ENCODE measurements around the gene RCAN2. TPM values are rescaled to one million over a fixed set of nuclear protein-coding genes. Genes with fewer than 3 reads are reported as not detected.
A peak's percentile ranks its signal among the peaks of the same experiment; 100 is the strongest.

The RCAN2 gene
- 0.03 and 0.13 TPM in 2 replicates for total RNA-seq (2014; rRNA removed; shearing (Covaris generic))
- polyA plus RNA-seq (2015; cell fraction: cytosol; rRNA removed) = 0.44 and 0.53 TPM in 2 replicates
- 0.25 and 0.57 TPM in 2 replicates for polyA plus RNA-seq (2015; cell fraction: nucleus; rRNA removed)

DNA sequence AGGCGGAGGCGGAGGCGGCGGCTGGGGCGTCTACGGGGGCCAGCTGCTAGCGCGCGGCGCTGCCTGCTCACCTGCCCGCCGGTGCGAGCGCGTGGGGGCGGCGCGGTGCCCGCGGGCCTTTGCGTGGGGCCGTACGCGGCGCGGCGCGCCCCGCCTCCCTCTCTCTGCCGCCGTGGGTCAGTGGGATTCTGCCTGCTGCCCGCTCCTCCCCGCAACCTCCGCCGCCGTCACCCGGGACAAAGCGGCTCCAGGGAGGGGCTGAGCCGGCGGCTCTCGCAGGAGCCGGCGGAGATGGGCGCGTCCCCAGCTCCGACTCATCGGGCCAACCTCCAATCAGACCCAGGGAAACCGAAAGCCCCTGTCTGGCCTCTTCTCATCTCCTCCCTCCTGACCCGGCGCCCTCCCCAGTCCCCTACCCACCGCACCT is at the start of gene RCAN2:
TSS of gene RCAN2 (minus strand) at position 249 of the 427 bp plus-strand sequence.
- DNase-seq (ENCODE audit: low read depth) = peak; percentile 64

DNA sequence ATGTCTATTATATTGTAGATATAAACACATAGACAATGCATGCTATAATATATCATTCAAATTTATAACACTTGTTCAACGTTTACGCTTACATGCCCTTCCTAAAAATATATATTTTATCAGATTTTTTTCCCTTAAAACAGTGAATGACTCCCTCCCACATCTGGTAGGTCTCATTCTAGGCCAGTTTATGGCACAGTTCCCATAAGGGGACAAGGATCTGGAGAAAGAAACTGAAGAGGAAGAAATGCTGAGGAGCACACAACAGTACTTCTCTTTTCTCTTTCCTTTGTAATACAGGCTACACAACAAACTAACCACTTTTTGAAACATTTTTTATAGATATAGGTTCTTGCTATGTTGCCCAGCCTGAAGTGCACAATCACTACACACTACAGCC is 48.6 kb upstream of the RCAN2 start:
- no peak for DNase-seq (ENCODE audit: low read depth)

DNA sequence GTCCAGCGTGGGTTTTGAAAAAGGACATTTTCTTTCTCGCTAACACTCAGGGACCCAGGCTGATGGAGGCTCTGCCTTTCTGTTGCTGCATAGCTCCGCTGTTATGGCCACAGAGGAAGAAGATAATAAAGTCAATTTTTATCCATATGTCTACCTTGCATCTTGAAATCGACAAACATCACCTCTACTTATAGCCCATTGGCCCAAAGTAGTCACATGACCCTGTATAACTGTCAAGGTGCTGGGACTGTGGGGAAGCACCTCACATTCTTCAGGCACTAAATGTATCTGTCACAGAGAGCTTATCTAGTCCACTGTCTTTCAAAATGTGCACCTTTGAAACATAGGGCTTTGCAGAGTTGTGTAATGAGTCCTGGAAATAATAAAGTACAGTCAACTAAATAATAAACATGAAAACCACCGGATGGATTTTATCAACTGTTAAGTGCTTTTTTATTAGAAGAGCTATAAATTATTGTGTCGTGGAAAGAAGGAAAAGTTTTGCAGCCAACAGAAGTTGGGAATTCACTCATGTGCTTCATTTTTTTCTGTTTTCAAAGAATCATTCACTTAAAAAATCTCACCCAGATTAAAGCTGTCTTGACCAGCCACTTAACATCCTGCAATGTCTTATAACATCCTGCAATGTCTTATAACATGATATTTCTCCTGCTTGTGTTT is 47.7 kb upstream of the RCAN2 start:
- no peak for DNase-seq (ENCODE audit: low read depth)

DNA sequence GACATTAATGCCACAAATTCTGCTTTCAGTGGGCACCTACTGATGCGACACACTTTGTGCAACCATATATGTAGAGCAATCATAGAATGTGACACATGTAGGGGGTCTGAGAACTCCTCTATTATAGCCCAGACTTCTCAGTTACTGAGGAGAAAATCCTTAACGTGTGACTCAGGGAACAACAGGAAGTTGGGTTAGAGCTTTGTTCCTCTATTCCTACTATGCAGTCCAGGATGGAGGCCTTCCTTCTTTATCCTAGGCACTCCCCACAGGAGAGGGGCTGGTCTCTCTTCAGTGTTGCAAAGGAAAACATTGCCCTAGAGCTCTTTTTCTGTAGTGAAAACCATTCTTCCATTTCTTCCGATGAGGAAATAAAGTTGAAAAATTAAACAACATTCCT is 39.6 kb upstream of the RCAN2 start:
- peak; percentile 33 for DNase-seq (ENCODE audit: low read depth)

DNA sequence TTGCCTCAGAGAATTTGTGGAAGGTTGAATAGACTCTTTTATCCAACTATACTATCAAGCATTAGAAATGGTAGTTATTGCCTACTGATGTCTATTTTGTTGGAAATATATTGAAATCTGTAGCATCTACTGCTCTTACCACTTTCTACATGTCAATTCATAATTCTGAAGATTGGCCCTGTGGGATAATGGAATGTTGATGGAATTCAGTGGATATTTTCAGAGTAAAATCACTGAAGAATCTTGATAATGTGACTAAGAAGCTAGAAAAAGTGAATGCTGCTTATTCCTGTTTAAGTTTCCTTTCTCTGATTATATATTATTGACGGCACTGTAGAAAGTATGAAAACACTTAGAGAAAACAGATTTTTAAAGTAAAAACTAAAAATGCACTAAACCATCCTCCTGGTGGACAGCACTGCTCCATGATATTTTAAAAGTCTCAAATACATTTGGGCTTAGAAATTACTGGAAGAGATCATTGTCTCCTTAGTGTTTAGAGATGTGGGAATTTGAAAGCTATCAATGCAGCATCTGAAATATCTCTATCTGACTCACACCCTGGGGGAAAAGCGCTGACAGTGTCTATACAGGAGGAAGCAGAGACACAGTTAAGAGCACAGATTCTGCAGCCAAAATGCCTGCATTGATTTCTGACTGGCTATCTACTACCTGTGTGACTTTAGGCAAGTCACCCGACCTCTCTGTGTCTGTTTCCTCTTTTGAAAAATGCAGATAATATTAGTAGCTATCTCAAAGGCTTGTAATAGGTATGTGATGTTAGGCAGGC is 37.9 kb upstream of the RCAN2 start:
- no peak for DNase-seq (ENCODE audit: low read depth)

DNA sequence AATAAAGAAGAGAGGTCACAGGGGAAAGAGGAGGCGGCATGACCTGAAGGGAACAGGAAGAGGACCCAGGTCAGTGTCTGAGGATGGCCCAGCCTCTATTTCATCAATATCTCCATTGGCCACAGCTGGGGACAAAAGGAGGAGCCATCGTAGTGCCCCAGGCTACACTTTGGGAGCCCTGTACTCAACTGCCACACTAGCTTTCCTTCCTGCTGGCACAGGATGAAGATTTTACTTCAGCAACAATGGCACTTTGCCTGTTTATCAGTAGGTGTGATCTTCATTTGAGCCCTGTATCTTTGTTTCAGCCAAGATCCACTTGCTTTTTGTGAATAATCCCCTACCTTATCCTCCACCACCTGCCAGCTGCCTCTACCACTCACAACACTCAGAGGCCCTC is 35.4 kb upstream of the RCAN2 start:
- no peak for DNase-seq (ENCODE audit: low read depth)

DNA sequence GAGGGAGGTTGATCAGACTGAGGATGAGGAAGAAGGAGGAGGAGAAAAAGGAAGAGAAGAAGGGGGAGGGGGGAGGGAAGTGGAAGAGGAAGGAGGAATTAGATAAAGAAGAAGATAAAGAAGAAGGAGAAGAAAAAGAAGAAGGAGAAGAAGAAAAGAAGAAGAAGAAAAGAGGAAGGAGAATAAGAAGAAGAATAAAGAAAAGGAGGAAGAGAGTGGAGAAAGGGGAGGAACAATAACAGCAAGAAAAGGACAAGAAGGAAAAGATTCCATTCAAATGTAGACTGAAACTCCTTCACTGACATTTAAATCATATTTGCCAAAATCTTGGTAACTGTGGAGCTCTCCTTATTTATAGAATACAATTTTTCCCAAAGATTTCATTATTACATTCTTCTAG is 34.3 kb upstream of the RCAN2 start:
- DNase-seq (ENCODE audit: low read depth) = no peak

DNA sequence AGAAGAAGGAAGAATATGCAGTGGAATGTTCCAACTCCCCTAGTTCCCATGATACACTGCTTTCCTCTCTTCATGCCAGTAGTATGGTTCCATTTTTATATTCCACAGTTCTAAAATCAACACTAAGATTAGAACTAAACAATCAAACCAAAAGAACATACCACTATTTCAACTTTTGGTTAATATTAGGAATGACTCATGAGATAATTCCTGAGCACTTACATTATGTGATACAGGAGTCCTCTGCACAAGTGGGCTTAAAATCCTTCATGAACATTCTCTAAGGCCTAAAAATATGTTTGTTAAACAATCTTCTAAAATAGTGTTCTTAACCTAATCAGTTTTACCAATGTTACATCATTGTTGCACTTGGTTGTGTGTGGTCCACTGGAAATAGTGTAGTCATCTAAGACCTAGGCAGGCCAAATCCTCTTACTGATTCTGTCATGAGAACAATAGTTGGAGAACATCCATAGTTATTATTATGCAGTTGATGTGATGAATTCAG is 30.3 kb upstream of the RCAN2 start:
- no peak for DNase-seq (ENCODE audit: low read depth)

DNA sequence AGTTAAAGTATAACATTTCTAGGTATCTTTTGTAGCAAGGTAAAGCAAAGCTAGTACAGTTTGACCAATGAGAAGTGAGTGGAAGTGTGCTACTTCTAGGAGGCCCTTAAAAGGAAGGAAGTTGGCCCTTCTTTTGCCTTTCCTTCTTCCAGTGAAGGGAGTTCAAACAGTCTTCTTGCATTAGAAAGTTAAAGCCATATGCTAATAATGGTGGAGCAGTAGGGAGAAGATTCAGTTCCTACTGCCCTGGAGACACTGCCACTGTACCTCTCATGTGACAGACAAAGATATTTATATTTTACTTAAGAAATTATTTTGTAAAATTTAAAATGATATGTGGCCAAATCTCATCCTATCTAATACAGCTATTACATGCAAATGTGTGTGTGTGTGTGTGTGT is 26.0 kb upstream of the RCAN2 start:
- DNase-seq (ENCODE audit: low read depth) = no peak

DNA sequence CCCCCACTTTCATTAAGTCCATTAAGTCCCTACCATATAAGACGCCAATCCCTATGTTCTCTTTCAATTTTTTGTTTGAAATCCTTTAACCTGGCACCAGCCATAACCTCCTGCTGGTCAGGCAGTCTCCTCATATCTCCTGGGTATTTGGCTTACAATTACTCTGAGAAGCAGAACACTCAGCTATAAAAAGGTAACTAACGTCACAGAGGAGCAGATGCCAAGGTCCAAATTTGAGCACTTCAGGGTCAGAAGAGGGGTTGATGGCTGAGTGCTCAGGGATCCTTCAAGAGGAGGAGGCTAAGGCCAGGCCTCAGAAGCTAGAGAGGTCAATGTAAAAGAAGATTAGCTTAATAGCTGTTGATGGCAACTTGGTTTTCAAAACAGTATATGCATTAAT is 22.3 kb upstream of the RCAN2 start:
- no peak for DNase-seq (ENCODE audit: low read depth)

DNA sequence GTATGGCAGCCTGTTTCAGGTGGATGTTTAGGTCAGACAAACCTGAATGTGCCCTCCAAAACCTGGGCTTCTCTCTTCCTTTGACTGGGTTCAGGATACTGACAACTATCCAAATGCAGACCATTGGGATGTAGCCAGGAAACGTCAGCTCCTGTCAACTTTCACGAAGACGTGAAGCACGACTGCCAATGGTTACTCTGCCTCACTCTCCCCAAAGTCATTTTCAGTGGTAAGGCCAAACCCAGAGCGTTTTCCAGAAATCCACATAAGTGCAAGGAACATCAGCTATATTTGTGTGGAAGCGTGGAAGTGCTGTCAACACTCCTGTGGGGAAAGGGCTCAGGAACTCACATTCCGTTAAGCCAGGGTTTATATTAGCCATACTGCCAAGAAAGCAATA is 20.1 kb upstream of the RCAN2 start:
- DNase-seq (ENCODE audit: low read depth) = no peak

DNA sequence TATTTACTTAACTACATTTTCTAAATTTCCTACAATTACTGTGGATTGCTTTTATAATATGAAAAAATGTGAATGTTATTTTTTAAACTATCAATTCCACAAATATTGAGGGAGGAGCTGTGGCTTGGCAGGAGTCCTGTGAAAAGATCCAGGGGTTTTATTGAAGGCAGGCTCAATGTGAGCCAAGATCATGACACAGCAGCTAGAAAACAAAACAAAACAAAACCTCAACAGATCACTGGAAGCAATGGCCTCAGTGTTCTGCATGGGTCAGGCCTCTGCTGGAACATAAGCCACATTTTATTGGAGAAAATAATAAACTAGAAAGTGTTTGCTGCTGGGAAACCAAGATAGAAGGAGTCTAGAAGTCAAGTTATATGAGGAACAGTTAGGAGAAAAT is 19.4 kb upstream of the RCAN2 start:
- DNase-seq (ENCODE audit: low read depth) = no peak

DNA sequence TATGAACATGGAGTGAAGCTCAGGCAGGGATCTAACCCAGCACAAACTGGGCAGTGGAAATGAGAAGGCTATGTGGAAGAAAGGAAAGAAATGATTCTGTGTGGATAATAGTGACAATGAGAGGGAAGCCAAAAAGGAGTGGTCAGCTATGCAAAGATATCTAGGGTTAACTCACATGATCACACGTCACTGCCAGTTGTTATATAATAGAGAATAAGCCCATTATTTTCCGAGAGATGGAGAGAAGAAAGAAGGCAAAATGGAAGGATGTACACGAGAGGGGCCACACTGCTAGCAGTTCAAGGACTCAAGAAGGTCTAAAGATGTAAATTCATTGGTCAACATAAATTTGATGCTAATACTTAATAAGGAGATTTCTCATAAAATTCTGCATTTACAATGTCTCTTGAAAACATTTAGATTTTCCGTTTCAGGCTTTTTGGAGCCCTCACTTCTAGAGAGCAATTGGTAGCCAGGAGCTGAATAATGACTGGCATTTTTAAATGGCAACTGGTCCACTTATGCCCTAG is 18.8 kb upstream of the RCAN2 start:
- no peak for DNase-seq (ENCODE audit: low read depth)

DNA sequence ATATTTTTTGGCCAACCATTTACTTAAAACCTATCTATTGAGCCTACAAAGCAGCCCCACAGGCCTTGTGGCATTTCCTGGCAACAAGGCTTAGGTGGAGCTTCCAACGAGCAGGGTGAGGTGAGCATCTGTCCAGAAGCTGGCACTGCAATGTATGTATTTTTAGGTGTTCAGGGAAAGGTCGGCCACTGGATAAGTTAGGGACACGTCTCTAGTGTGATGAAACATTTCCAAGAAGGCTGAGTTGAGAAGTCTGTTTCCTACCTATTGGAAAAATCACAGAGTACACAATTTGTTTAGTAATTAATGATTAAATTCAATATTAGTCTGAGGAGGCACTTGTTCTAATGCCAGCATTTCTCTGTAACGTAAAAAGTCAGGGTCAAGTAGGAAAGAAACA is 17.8 kb upstream of the RCAN2 start:
- no peak for DNase-seq (ENCODE audit: low read depth)

DNA sequence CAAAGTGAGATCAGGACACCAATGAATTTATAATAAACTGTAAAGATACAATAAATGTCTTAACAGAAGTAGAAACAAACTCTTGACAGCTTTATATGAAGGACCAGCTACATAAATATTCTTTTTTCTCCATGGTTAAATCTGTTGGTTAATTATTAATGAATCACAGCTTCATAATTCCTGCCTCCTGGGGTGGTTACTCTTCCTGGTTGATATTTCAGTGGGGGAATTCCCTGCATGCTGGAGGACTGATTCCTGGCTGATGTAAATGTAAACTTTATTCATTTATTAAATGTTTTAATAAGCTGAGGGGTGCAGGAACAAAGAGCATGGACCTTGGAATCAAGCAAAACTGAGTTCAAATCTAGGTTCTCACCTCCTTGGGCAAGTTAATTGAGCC is 16.2 kb upstream of the RCAN2 start:
- DNase-seq (ENCODE audit: low read depth) = no peak

DNA sequence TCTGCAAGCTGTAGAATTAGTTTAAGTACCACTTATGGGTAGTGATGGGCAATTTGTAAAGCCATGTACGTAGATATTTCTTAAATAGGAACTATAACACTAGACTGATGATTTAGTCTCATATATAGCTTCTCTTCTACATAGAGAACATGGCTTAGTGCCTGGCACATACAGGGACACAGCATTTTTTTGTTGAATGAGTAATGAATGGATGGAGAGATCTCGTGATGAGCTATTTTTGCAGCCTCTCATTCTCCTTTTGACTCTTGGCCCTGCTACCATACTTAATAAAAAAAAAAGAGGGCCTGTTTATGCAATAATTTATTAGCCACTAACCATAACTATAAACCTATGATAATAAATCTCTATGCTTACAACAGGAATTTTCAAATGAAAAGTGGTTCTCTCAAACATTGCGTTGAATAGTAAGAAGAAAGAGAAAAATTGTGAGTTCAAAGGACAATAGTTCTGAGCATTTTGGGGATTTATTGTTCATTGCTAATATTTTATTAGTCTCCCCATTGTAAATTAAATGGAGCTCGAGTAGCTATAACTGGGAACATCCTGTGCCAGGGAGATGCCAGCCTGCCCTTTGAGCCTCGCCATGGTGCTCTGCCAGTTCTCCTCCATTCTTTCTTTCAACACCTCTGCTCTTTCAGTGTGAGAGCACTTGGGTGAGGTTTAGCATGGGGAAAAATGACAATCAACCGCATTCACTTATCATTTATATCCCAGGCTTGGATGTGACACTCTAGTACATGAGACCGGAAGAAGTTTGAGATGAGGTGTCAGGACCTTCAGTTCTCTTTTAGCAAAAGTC is 14.7 kb upstream of the RCAN2 start:
- no peak for DNase-seq (ENCODE audit: low read depth)

DNA sequence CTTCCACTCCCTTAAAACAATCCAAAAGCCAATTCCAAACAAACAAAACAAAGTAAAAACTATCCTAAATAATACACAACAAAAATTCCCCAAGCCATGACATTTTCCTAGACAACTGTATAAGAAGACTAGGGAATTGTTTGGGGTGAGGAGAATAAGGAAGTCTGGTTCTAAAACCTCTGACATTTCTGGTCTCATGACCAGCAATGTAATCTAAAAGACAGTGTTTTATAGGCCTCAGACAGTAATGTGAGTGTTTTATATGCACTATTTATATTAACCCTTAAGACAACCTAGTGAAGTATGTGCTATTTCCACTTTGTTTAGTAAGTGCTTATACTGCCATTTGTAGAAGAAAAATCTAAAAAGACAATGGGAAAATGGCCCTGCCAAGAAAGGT is 13.0 kb upstream of the RCAN2 start:
- DNase-seq (ENCODE audit: low read depth) = no peak

DNA sequence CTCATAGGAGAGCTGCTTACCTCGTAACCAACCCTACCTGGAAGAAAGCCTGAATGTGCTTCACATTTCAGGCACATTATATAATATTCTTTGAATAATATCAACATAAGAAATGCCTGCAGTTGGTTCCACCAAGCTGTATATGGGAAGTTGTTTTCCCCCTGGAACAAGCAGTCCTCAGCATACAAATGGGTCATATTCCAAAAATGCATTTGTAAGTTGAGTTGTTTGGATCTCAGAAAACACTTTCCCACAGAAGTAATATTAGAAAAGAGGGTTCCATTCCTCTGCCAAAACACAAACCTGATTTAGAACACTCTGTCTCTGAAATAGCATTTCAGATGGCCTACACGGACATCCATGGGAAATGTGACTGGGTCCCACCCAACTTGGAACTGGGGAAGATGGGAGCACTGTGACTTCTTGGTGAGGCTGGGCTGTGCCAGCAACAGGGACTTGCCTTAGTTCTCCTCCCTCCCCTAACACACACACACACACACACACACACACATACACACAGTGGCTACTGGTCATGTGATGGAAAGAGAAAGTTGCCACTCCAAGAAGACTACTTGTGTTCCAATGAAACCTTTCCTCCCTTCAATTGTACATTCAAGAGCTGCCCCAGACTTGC is 11.4 kb upstream of the RCAN2 start:
- no peak for DNase-seq (ENCODE audit: low read depth)

DNA sequence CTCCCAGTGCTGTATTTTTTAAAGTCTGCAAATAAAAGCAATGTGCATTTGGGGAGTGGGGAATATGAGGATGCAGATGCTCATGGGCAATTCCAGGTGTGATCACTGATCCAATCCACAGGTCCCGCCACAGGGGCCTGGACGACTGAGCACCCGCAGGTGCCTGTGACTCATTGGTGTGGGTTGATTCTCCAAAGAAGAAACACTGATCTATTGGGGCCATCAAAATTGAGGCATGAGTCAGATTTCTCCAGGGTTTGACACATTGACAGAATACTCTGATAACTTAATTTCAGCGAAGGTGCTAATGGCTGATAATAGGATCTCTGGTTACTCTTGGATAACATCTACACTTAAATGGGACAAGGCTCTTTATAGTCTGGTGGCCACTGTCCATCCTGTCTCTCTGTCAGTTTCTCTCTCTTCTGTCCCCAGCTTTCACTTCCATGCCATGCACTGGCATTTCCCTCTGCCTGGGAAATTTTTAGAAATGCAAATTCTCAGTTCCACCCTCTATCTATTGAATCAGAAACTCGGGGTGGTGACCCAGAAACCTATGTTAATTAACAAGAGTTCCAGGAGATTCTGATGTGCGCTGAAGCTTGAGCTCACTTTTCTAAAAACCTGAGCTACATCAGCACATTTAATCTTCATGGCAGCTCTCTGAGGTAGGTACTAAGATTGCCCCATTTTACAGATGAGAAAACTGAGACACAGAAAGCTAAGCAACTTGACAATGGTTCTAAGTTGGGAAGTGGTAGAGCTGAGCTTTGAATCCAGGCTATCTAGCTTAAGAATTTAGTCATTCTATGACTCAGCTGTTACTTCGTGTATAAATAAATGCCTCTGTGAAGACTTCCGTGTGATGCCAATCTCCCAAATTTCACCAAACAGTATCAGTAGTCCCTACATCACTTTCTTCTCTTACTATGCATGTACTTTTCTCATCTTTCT is 10.2 kb upstream of the RCAN2 start:
- DNase-seq (ENCODE audit: low read depth) = peak; percentile 2

DNA sequence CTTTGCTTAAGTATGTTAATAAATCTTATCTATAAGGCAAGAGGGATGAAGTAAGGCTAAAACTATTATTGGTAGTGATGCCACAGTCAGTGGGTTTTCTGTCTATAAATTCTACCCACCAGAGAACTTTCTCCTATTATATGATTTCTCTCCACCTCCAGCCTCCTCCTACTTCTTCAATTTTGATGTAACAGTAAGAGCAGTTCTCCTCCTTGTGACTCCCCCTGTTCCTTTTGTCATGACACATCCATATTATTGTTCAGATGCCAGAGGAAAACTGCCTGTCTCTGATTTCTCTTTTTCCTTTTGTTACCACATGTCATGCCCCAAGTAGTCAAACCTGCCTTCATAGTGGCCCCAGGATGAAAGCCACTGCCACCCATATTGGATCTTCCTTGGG is 9.1 kb upstream of the RCAN2 start:
- DNase-seq (ENCODE audit: low read depth) = no peak

All from HT1080 (cell line).